Lower lobe of right lung (tissue), 2 donors: ENCODE measurements around the gene ITGB8. TPM values are rescaled to one million over a fixed set of nuclear protein-coding genes. Genes with fewer than 3 reads are reported as not detected.

Source experiments
- ATAC-seq, 2 donors: fragments of 200-7000 bp; cut with Tn5 transposase; one replicate each; pipeline ENCODE4 v1.9.1; 2020 to 2022; ENCODE audit warnings: mild to moderate bottlenecking in 2 of 2, moderate library complexity in 2 of 2
- DNase-seq: peaks from one replicate; pipeline ENCODE4 v3.0.0-alpha.2; 2020
- H3K27ac ChIP-seq: fragments of 200-600 bp; one replicate; pipeline ENCODE4 v1.8.0; 2022
- H3K27me3 ChIP-seq: fragments of 200-600 bp; one replicate; pipeline ENCODE4 v1.8.0; 2022; ENCODE audit warnings: low read depth
- H3K36me3 ChIP-seq: fragments of 200-600 bp; one replicate; pipeline ENCODE4 v1.8.0; 2022; ENCODE audit warnings: mild to moderate bottlenecking
- H3K4me1 ChIP-seq: fragments of 200-600 bp; one replicate; pipeline ENCODE4 v1.8.0; 2022
- H3K4me3 ChIP-seq: fragments of 200-600 bp; one replicate; pipeline ENCODE4 v1.8.0; 2022; ENCODE audit warnings: mild to moderate bottlenecking
- H3K9me3 ChIP-seq: fragments of 200-600 bp; one replicate; pipeline ENCODE4 v1.8.0; 2022
- CTCF ChIP-seq: fragments of 200-600 bp; IDR thresholded peaks from one replicate; pipeline ENCODE4 v1.8.0; 2022; ENCODE audit warnings: antibody characterized with exemption, mild to moderate bottlenecking
- intact Hi-C: fragments of 100-400 bp; cut with DNase I; formaldehyde crosslinking; loops from one replicate; pipeline ENCODE4 v1.11.0; 2022
- total RNA-seq: library from RNA; stranded (reverse); fragmentation: NEBNext Ultra II Directional; extraction: Animal tissue kit (Norgen Biotek cat#: 25700); gene quantifications from one replicate; pipeline ENCODE4 v1.2.1, GENCODE V29; 2021
- donor health status: DM: no; HTN: yes; CAD: no; lungs with severe emphysema.

ITGB8 gene
- total RNA-seq, 1 donor from 2014 or later = 8.0 TPM

- ATAC-seq (no peak), DNase-seq (no peak)
- Histone ChIP-seq H3K27ac (no peak overlapping the region), H3K36me3 (no peaks in the 10 kb centered on the region), H3K27me3 (no peaks in the 10 kb centered on the region), H3K4me3 (no peak overlapping the region), H3K9me3 (no peaks in the 10 kb centered on the region), H3K4me1 (no peaks in the 10 kb centered on the region)
- no peak for TF ChIP-seq CTCF
- intact Hi-C loops = no loop called here
Measured at GRCh38 chr7:20438694-20439376, 108.1 kb downstream of the ITGB8 start.

GRCh38 chr7:20439416-20440185 is 108.9 kb downstream of the ITGB8 start:
- intact Hi-C loops = no loop called here

GRCh38 chr7:20440472-20441105 is 109.9 kb downstream of the ITGB8 start:
- intact Hi-C loops = no loop called here
- Histone ChIP-seq H3K4me3 (no peak overlapping the region), H3K9me3 (no peaks in the 10 kb centered on the region), H3K36me3 (no peaks in the 10 kb centered on the region), H3K27me3 (no peaks in the 10 kb centered on the region), H3K27ac (no peak overlapping the region), H3K4me1 (no peaks in the 10 kb centered on the region)
- peak; percentile 42 for TF ChIP-seq CTCF
- ATAC-seq (no peak), DNase-seq (no peak)

More at GRCh38 chr7:20439416-20440185, 108.9 kb downstream of the ITGB8 start:
- Histone ChIP-seq H3K4me1 (no peaks in the 10 kb centered on the region), H3K36me3 (no peaks in the 10 kb centered on the region), H3K27ac (no peak overlapping the region), H3K4me3 (no peak overlapping the region), H3K27me3 (no peaks in the 10 kb centered on the region), H3K9me3 (no peaks in the 10 kb centered on the region)
- ATAC-seq = peak in 1 of 2 donors; percentile 20
- no peak for DNase-seq
- no peak for TF ChIP-seq CTCF

- ATAC-seq (no peak), DNase-seq (no peak)
- Histone ChIP-seq H3K4me1 (no peaks in the 10 kb centered on the region), H3K27ac (no peak overlapping the region), H3K9me3 (no peaks in the 10 kb centered on the region), H3K27me3 (no peaks in the 10 kb centered on the region), H3K4me3 (no peak overlapping the region), H3K36me3 (no peaks in the 10 kb centered on the region)
- no peak for TF ChIP-seq CTCF
- intact Hi-C loops = no loop called here
Measured at GRCh38 chr7:20441346-20441745, 110.6 kb downstream of the ITGB8 start.

- no peak for TF ChIP-seq CTCF
- no peak overlapping the region for H3K27ac ChIP-seq
- H3K9me3 ChIP-seq = no peaks in the 10 kb centered on the region
- DNase-seq = no peak
- no peaks in the 10 kb centered on the region for H3K27me3 ChIP-seq
- no peak overlapping the region for H3K4me3 ChIP-seq
- H3K4me1 ChIP-seq = no peaks in the 10 kb centered on the region
- intact Hi-C loops = no loop called here
- no peaks in the 10 kb centered on the region for H3K36me3 ChIP-seq
- no peak for ATAC-seq
Measured at GRCh38 chr7:20441991-20442441, 111.3 kb downstream of the ITGB8 start.
